ENCODE data around the gene FBXO47.

The FBXO47 gene

GRCh38 chr17:38905375-38905774 lies 61.8 kb downstream of the FBXO47 start:
- DNase-seq (ENCODE audit: low read depth), result no peak

GRCh38 chr17:38904892-38905291 lies 62.3 kb downstream of the FBXO47 start:
- no peak for DNase-seq (ENCODE audit: low read depth)

- DNase-seq (ENCODE audit: low read depth), result no peak
These were observed 63.8 kb downstream of the FBXO47 start for GRCh38 chr17:38903404-38903803.

- no peak for DNase-seq (ENCODE audit: low read depth)
These were observed 66.1 kb downstream of the FBXO47 start for GRCh38 chr17:38900978-38901656.

- no peak for DNase-seq (ENCODE audit: low read depth)
These were observed 67.8 kb downstream of the FBXO47 start for GRCh38 chr17:38899421-38899820.

GRCh38 chr17:38898812-38899348 lies 68.3 kb downstream of the FBXO47 start:
- peak; percentile 67 for DNase-seq (ENCODE audit: low read depth)

GRCh38 chr17:38898291-38898679 lies 68.9 kb downstream of the FBXO47 start:
- no peak for DNase-seq (ENCODE audit: low read depth)

- DNase-seq (ENCODE audit: low read depth), result no peak
These were observed 69.4 kb downstream of the FBXO47 start for GRCh38 chr17:38897671-38898290.

- no peak for DNase-seq (ENCODE audit: low read depth)
These were observed 70.0 kb downstream of the FBXO47 start for GRCh38 chr17:38897176-38897575.

GRCh38 chr17:38896346-38896954 lies 70.8 kb downstream of the FBXO47 start:
- DNase-seq (ENCODE audit: low read depth), result no peak

GRCh38 chr17:38894276-38894675 lies 72.9 kb downstream of the FBXO47 start:
- no peak for DNase-seq (ENCODE audit: low read depth)

- no peak for DNase-seq (ENCODE audit: low read depth)
These were observed 73.6 kb downstream of the FBXO47 start for GRCh38 chr17:38893607-38894006.

GRCh38 chr17:38893113-38893512 lies 74.1 kb downstream of the FBXO47 start:
- DNase-seq (ENCODE audit: low read depth), result no peak

GRCh38 chr17:38892620-38893019 lies 74.6 kb downstream of the FBXO47 start:
- no peak for DNase-seq (ENCODE audit: low read depth)

GRCh38 chr17:38892083-38892482 lies 75.1 kb downstream of the FBXO47 start:
- no peak for DNase-seq (ENCODE audit: low read depth)

- no peak for DNase-seq (ENCODE audit: low read depth)
These were observed 75.8 kb downstream of the FBXO47 start for GRCh38 chr17:38891441-38891840.

GRCh38 chr17:38890410-38890746 lies 76.8 kb downstream of the FBXO47 start:
- DNase-seq (ENCODE audit: low read depth), result no peak

GRCh38 chr17:38889745-38890409 lies 77.3 kb downstream of the FBXO47 start:
- DNase-seq (ENCODE audit: low read depth), result no peak

- DNase-seq (ENCODE audit: low read depth), result no peak
These were observed 78.4 kb downstream of the FBXO47 start for GRCh38 chr17:38888842-38889241.

- DNase-seq (ENCODE audit: low read depth), result no peak
These were observed 80.6 kb downstream of the FBXO47 start for GRCh38 chr17:38886643-38887010.

Measured in stimulated activated CD8-positive, alpha-beta memory T cell treated with anti-CD3 and anti-CD28 coated beads, Interleukin-15, amount 100 ng/mL, for 1 hour (primary cell).